ENCODE data around the gene R3HDM4. TPM values are rescaled to one million over a fixed set of nuclear protein-coding genes. Genes with fewer than 3 reads are reported as not detected.
A peak's percentile ranks its signal among the peaks of the same experiment; 100 is the strongest.

The R3HDM4 gene
- total and polyA plus RNA-seq, 9 of the 15 experiments (the other 6 are each of a cell fraction or from before 2014, with no cell fraction given), result 3.2 to 154 (median 59.0) TPM

GRCh38 chr19:861756-862580 lies 51.1 kb downstream of the R3HDM4 start (continued):
- TF ChIP-seq NKRF (IDR thresholded peaks at IDR 0.05; ENCODE audit: borderline replicate concordance) (peak; percentile 82), ZNF778 (CRISPR knock-in tag; IDR thresholded peaks at IDR 0.05) (no peak), GATAD2A (IDR thresholded peaks at IDR 0.05) (peak; percentile 64; the same call in 1 of the 2 replicates), NONO (IDR thresholded peaks at IDR 0.05; ENCODE audit: low read depth in 2 of 2, low read length in 1 of 2) (peak in 1 of 2 experiments; percentile 51; a peak in 1 of 4 replicates), PCBP1 (IDR thresholded peaks at IDR 0.05; ENCODE audit: low read depth, low read length, poor library complexity, severe bottlenecking) (peak; percentile 66), TBP (optimal IDR thresholded peaks at IDR 0.05; ENCODE audit: low read depth, low read length) (peak; percentile 64), RB1 (IDR thresholded peaks at IDR 0.05; ENCODE audit: low read depth) (peak; percentile 54; the same call in 1 of the 2 replicates), MAZ (CRISPR knock-in tag; conservative IDR thresholded peaks at IDR 0.05 in 1 of 2, IDR thresholded peaks at IDR 0.05 in 1 of 2) (peak; percentile 62 to 68), ZNF609 (CRISPR knock-in tag; IDR thresholded peaks at IDR 0.05; ENCODE audit: borderline replicate concordance) (peak; percentile 52; the same call in 1 of the 2 replicates), HCFC1 (IDR thresholded peaks at IDR 0.05; ENCODE audit: low read depth, low read length) (0 out of 2 replicates have a peak, but pooled peaks have one; percentile 37), CREB1 (IDR thresholded peaks at IDR 0.05) (peak; percentile 68; the same call in 1 of the 2 replicates), CREB1 (CRISPR knock-in tag; IDR thresholded peaks at IDR 0.05) (peak; percentile 79), TAF1 (IDR thresholded peaks at IDR 0.05; ENCODE audit: control insufficient read depth, extremely low read depth, insufficient read depth, low read length, severe bottlenecking) (peak; percentile 31), HOXB6 (CRISPR knock-in tag; IDR thresholded peaks at IDR 0.05; ENCODE audit: borderline replicate concordance) (no peak)

Data from K562 (cell line).